Measurements from ENCODE around the gene PPP1R9A.

The PPP1R9A gene

GRCh38 chr7:95011995-95012394, 104.6 kb downstream of the PPP1R9A start:
- DNase-seq (ENCODE audit: low read depth, low spot score): no peak
- H3K27ac ChIP-seq: no peak overlapping the region

- no peak for DNase-seq (ENCODE audit: low read depth, low spot score)
- H3K27ac ChIP-seq: no peak overlapping the region
These were observed 110.6 kb downstream of the PPP1R9A start for GRCh38 chr7:95018021-95018420.

GRCh38 chr7:95026018-95026417, 118.6 kb downstream of the PPP1R9A start:
- H3K27ac ChIP-seq: no peak overlapping the region

GRCh38 chr7:95026421-95027072, 119.2 kb downstream of the PPP1R9A start:
- DNase-seq (ENCODE audit: low read depth, low spot score): no peak
- H3K27ac ChIP-seq: no peak overlapping the region

More at GRCh38 chr7:95026018-95026417, 118.6 kb downstream of the PPP1R9A start:
- DNase-seq (ENCODE audit: low read depth, low spot score): no peak

GRCh38 chr7:95027234-95027872, 120.0 kb downstream of the PPP1R9A start:
- no peak overlapping the region for H3K27ac ChIP-seq
- no peak for DNase-seq (ENCODE audit: low read depth, low spot score)

GRCh38 chr7:95028683-95029082, 121.3 kb downstream of the PPP1R9A start:
- H3K27ac ChIP-seq: no peak overlapping the region
- DNase-seq (ENCODE audit: low read depth, low spot score): no peak

- DNase-seq (ENCODE audit: low read depth, low spot score): no peak
- no peak overlapping the region for H3K27ac ChIP-seq
These were observed 127.9 kb downstream of the PPP1R9A start for GRCh38 chr7:95035295-95035694.

GRCh38 chr7:95041031-95041430, 133.6 kb downstream of the PPP1R9A start:
- H3K27ac ChIP-seq: no peak overlapping the region
- no peak for DNase-seq (ENCODE audit: low read depth, low spot score)

GRCh38 chr7:95045236-95045923, 138.0 kb downstream of the PPP1R9A start:
- H3K27ac ChIP-seq: no peak overlapping the region
- DNase-seq (ENCODE audit: low read depth, low spot score): no peak

GRCh38 chr7:95046494-95047240, 139.3 kb downstream of the PPP1R9A start:
- DNase-seq (ENCODE audit: low read depth, low spot score): no peak
- no peak overlapping the region for H3K27ac ChIP-seq

- H3K27ac ChIP-seq: no peak overlapping the region
These were observed 139.9 kb downstream of the PPP1R9A start for GRCh38 chr7:95047291-95047690.

GRCh38 chr7:95052566-95053094, 145.2 kb downstream of the PPP1R9A start:
- DNase-seq (ENCODE audit: low read depth, low spot score): no peak
- H3K27ac ChIP-seq: no peak overlapping the region

More at GRCh38 chr7:95047291-95047690, 139.9 kb downstream of the PPP1R9A start:
- DNase-seq (ENCODE audit: low read depth, low spot score): no peak

GRCh38 chr7:95054386-95054785, 147.0 kb downstream of the PPP1R9A start:
- H3K27ac ChIP-seq: no peak overlapping the region
- DNase-seq (ENCODE audit: low read depth, low spot score): no peak

GRCh38 chr7:95055295-95055694, 147.9 kb downstream of the PPP1R9A start:
- no peak overlapping the region for H3K27ac ChIP-seq
- no peak for DNase-seq (ENCODE audit: low read depth, low spot score)

GRCh38 chr7:95056107-95056739, 148.8 kb downstream of the PPP1R9A start:
- DNase-seq (ENCODE audit: low read depth, low spot score): no peak
- no peak overlapping the region for H3K27ac ChIP-seq

- H3K27ac ChIP-seq: no peak overlapping the region
- DNase-seq (ENCODE audit: low read depth, low spot score): no peak
These were observed 149.5 kb downstream of the PPP1R9A start for GRCh38 chr7:95056901-95057300.

GRCh38 chr7:95059842-95060313, 152.5 kb downstream of the PPP1R9A start:
- no peak for DNase-seq (ENCODE audit: low read depth, low spot score)

GRCh38 chr7:95062901-95063300, 155.5 kb downstream of the PPP1R9A start:
- no peak for DNase-seq (ENCODE audit: low read depth, low spot score)
- H3K27ac ChIP-seq: no peak overlapping the region

More at GRCh38 chr7:95059842-95060313, 152.5 kb downstream of the PPP1R9A start:
- no peak overlapping the region for H3K27ac ChIP-seq

- no peak for DNase-seq (ENCODE audit: low read depth, low spot score)
- no peak overlapping the region for H3K27ac ChIP-seq
These were observed 159.5 kb downstream of the PPP1R9A start for GRCh38 chr7:95066737-95067530.

Measured in epithelial cell of prostate (primary cell).